Erythroblast (primary cell): ENCODE measurements around the gene SLC1A2.

Experiments used
- GATA1 ChIP-seq: IDR thresholded peaks from 2 replicates; pipeline ENCODE4 v1.6.1; 2011; ENCODE audit warnings: low read depth, mild to moderate bottlenecking, control low read depth, low read length, moderate library complexity
- POLR2A ChIP-seq: IDR thresholded peaks from 2 replicates; pipeline ENCODE4 v1.6.1; 2011; ENCODE audit warnings: mild to moderate bottlenecking, low read length

GRCh38 chr11:35330931-35331330 is 88.4 kb downstream of the SLC1A2 start:
- TF ChIP-seq POLR2A (no peak), GATA1 (no peak)
